Ovary (tissue), 9 donors: ENCODE data around the gene RNFT2. TPM values are rescaled to one million over a fixed set of nuclear protein-coding genes. Genes with fewer than 3 reads are reported as not detected.

Experiments
- DNase-seq, 5 donors: peaks; one replicate each; pipeline ENCODE4 v3.0.0-alpha.2; 2019 to 2020
- H3K27ac ChIP-seq, 2 donors: fragments of 200-600 bp; one replicate each; pipeline versions ENCODE4 v1.5.1 to v1.8.0; 2019 to 2022
- H3K27me3 ChIP-seq: fragments of 200-600 bp; one replicate; pipeline ENCODE4 v1.8.0; 2022
- H3K36me3 ChIP-seq: fragments of 200-600 bp; sonication (generic); one replicate; pipeline ENCODE4 v1.5.1; 2019
- H3K4me1 ChIP-seq: one replicate; pipeline ENCODE4 v1.8.1; 2013; ENCODE audit warnings: mild to moderate bottlenecking, moderate library complexity; ENCODE audit not compliant: insufficient read depth
- H3K4me3 ChIP-seq: fragments of 200-600 bp; sonication (generic); one replicate; pipeline ENCODE4 v1.5.1; 2017
- H3K9me3 ChIP-seq, 2 donors: fragments of 200-600 bp in 1 of 2; sonication (generic) in 1 of 2; one replicate each; pipeline versions ENCODE4 v1.5.1 to v1.8.1; 2013 to 2019; ENCODE audit warnings: mild to moderate bottlenecking in 1 of 2, moderate library complexity in 1 of 2
- EP300 ChIP-seq: sonication (generic); formaldehyde crosslinking; IDR thresholded peaks from one replicate; pipeline ENCODE4 v1.6.1; 2017; ENCODE audit warnings: antibody characterized with exemption
- POLR2A ChIP-seq: fragments of 450-650 bp; IDR thresholded peaks from one replicate; pipeline ENCODE4 v1.6.1; 2017; ENCODE audit warnings: antibody characterized with exemption, mild to moderate bottlenecking, moderate library complexity
- WGBS, 3 donors: extraction: QIAGEN DNeasy Blood & Tissue Kit in 1 of 3; methylation state at CpG; one replicate each; pipeline versions ENCODE4 v1.1.5 to v1.1.7; 2013 to 2017; 5-methylcytosine and 5-hydroxymethylcytosine counted together
- intact Hi-C, 4 donors: fragments of 100-400 bp; cut with DNase I; formaldehyde crosslinking; loops; one replicate each; pipeline versions ENCODE4 v1.11.0 to v1.15.1; 2022 to 2023
- polyA plus RNA-seq, 2 donors: library from polyadenylated mRNA; stranded (reverse); fragments of 200-250 nt in 1 of 2; fragments of 350-450 nt in 1 of 2; fragmentation: Illumina TruSeq in 1 of 2; extraction: RNeasy Lipid Tissue Mini Kit (QIAGEN cat#74804) in 1 of 2; gene quantifications; one replicate each; pipeline ENCODE4 v1.2.3, GENCODE V29; 2013 to 2014
- total RNA-seq, 7 donors: library from RNA; depleted of rRNA in 2 of 7; stranded (reverse); fragments of >200 nt in 2 of 7; fragmentation: NEBNext Ultra II Directional in 3 of 7; extraction: Animal tissue kit (Norgen Biotek cat#: 25700) in 3 of 7; gene quantifications; one replicate each; pipeline versions ENCODE4 v1.1.0 to v1.2.4, GENCODE V29; 2016 to 2023
- TF ChIP-seq, protein P1 (sequence below), 3 donors: fragments of 450-650 bp in 2 of 3; fragments of 200-600 bp in 1 of 3; IDR thresholded peaks; one replicate each; pipeline versions ENCODE4 v1.5.1 to v1.8.0; 2016 to 2022; ENCODE audit warnings: antibody characterized with exemption in 3 of 3, mild to moderate bottlenecking in 1 of 3
- donor health status: DM: no; HTN: no; CAD: no; lungs with moderate emphysema.
- donor health status: DM: no; HTN: no; CAD: no.
- donor health status: Bipolar disorder and iron deficiency.
- donor health status: DM: yes; HTN: yes; CAD: no.
- donor health status: DM: no; HTN: no; CAD: no.
- donor health status: DM: yes; HTN: yes; CAD: no.

Gene RNFT2
- total and polyA plus RNA-seq, 9 donors = 0.72 to 4.3 (median 2.4) TPM

DNA sequence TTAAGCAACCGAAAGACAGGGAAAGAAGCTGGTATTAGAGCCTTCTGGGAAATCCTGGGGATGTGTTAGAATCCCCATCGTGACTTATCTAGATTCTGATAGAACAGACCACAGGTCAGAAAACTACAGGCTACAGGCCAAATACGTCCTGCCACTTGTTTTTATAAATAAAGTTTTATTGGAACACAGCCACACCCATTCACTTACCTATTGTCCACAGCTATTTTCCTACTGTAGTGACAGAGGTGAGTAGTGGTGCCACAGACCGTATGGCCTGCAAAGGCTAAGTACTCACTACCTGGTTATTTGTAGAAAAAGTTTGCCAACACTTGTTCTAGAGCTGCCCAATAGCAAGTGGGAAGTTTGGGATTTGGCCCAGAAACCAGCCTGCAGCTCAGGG is 89.3 kb downstream of the RNFT2 start:
- TF ChIP-seq, protein P1, sequence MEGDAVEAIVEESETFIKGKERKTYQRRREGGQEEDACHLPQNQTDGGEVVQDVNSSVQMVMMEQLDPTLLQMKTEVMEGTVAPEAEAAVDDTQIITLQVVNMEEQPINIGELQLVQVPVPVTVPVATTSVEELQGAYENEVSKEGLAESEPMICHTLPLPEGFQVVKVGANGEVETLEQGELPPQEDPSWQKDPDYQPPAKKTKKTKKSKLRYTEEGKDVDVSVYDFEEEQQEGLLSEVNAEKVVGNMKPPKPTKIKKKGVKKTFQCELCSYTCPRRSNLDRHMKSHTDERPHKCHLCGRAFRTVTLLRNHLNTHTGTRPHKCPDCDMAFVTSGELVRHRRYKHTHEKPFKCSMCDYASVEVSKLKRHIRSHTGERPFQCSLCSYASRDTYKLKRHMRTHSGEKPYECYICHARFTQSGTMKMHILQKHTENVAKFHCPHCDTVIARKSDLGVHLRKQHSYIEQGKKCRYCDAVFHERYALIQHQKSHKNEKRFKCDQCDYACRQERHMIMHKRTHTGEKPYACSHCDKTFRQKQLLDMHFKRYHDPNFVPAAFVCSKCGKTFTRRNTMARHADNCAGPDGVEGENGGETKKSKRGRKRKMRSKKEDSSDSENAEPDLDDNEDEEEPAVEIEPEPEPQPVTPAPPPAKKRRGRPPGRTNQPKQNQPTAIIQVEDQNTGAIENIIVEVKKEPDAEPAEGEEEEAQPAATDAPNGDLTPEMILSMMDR (IDR thresholded peaks at IDR 0.05) = no peak
- no peak for TF ChIP-seq EP300
- TF ChIP-seq POLR2A = no peak
- intact Hi-C loops = no loop called here

DNA sequence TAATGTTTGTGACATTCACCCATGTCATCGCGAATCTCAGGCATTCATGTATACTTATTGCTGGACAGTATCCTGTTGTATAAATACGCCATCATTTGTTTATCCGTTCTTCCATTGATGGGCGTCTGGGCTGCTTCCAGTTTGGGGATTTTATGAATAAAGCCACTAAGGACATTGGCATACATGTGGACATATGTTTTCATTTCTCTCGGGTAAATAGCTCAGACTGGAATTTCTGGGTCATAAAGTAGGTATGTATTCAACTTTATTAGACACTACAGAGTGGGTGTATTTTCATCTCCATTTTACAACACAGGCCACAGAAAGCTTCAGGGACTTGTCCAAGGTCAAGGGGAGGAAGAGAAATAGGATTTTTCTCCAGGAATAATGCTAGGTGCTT is 94.2 kb downstream of the RNFT2 start:
- H3K4me3 ChIP-seq = no peak overlapping the region
- H3K27me3 ChIP-seq = no peaks in the 10 kb centered on the region
- DNase-seq = no peak
- H3K4me1 ChIP-seq = no peaks in the 10 kb centered on the region
- no peaks in the 10 kb centered on the region for H3K9me3 ChIP-seq
- H3K36me3 ChIP-seq = no peaks in the 10 kb centered on the region
- WGBS, 3 donors = 69 to 80% (median 74%) methylated on average over 6 of the region's 6 CpGs
- no peak for TF ChIP-seq POLR2A
- no peak for TF ChIP-seq EP300
- TF ChIP-seq, protein P1 (IDR thresholded peaks at IDR 0.05) = no peak
- intact Hi-C loops = no loop called here
- H3K27ac ChIP-seq = no peak overlapping the region

More for the DNA sequence above, 89.3 kb downstream of the RNFT2 start:
- Histone ChIP-seq H3K4me1 (no peaks in the 10 kb centered on the region), H3K36me3 (no peaks in the 10 kb centered on the region), H3K4me3 (no peak overlapping the region), H3K27ac (no peak overlapping the region), H3K27me3 (no peaks in the 10 kb centered on the region), H3K9me3 (no peaks in the 10 kb centered on the region)
- DNase-seq = no peak
- 68 to 83% (median 80%) methylated on average over 4 of the region's 4 CpGs for WGBS, 3 donors

DNA sequence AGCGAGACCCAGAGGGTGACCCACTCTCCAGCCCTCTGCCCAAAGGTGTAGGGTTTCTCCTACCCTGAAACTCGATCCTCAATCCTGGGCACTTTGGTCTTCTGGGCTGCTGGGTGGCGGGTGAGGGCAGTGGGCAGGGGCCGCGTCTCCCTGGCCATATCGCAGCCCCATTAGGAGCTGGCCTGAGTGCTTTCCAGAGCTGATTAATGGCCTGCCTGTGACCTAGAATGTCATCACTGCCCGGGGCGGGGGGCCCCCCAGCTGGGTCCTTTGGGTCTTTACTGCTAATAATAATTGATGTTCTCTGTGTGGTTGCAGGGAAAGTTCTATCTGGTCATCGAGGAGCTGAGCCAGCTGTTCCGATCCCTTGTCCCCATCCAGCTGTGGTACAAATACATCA is 95.4 kb downstream of the RNFT2 start:
- 67 to 75% (median 72%) methylated on average over 10 of the region's 10 CpGs for WGBS, 3 donors
- Histone ChIP-seq H3K4me1 (no peaks in the 10 kb centered on the region), H3K36me3 (no peaks in the 10 kb centered on the region), H3K9me3 (no peaks in the 10 kb centered on the region), H3K27me3 (no peaks in the 10 kb centered on the region), H3K4me3 (no peak overlapping the region), H3K27ac (no peak overlapping the region)
- DNase-seq = no peak
- TF ChIP-seq EP300 (no peak), POLR2A (no peak)
- TF ChIP-seq, protein P1 (IDR thresholded peaks at IDR 0.05) = no peak
- intact Hi-C loops = no loop called here

DNA sequence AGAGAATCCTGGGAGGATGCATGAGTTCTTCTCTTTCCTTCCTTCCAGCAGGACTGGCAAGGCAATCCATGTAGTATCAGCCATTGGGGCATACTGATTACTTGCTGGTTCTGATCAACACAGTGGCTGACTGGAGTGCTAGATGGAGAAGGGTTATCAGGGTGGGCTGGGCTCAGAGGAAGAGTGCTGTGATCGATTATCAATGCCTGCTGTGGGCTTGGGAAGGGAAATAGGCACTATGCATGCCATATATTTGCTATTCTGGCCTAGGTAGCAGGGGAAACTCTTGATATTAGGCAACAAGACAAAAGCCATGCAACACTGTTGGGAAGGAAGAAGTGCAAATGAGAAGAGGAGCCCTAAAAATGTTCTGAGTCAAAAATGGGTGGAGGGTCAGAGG is 97.4 kb downstream of the RNFT2 start:
- DNase-seq = no peak
- H3K27ac ChIP-seq = no peak overlapping the region
- no peak overlapping the region for H3K4me3 ChIP-seq
- TF ChIP-seq EP300 = no peak
- WGBS, 3 donors = 77 to 86% (median 85%) methylated on average over 1 of the region's 1 CpG
- no peaks in the 10 kb centered on the region for H3K9me3 ChIP-seq
- no peaks in the 10 kb centered on the region for H3K36me3 ChIP-seq
- H3K4me1 ChIP-seq = no peaks in the 10 kb centered on the region
- no peaks in the 10 kb centered on the region for H3K27me3 ChIP-seq
- intact Hi-C loops = no loop called here

DNA sequence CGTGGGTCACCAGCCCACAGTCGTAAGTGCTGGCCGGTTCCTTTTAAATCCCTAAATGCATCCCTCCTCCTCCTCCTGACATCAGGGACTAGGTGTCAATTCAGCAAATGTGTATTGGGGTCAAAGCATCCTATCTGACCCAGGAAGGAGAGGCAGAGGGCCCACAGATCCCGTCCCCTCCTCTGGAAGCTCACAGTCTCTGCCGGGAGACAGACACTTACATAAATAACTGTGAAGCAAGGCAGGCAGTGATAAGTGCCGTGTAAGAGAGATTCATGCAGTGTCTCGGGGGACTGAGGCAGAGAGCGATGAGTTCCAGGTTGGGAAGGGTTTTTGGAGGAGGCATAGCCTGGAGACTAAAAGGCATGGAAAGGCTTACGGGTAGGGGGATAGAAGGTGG is 99.0 kb downstream of the RNFT2 start:
- 42 to 60% (median 49%) methylated on average over 9 of the region's 9 CpGs for WGBS, 3 donors
- no peaks in the 10 kb centered on the region for H3K4me1 ChIP-seq
- TF ChIP-seq POLR2A (no peak), EP300 (no peak)
- TF ChIP-seq, protein P1 (IDR thresholded peaks at IDR 0.05) = no peak
- no peaks in the 10 kb centered on the region for H3K9me3 ChIP-seq
- intact Hi-C loops = no loop called here
- no peak overlapping the region for H3K27ac ChIP-seq
- no peaks in the 10 kb centered on the region for H3K27me3 ChIP-seq
- no peak overlapping the region for H3K4me3 ChIP-seq
- H3K36me3 ChIP-seq = no peaks in the 10 kb centered on the region
- DNase-seq = no peak
